H1 (cell line): ENCODE data around the gene CDKL1. TPM values are rescaled to one million over a fixed set of nuclear protein-coding genes. Genes with fewer than 3 reads are reported as not detected.

ENCODE experiments used
- CTCF ChIA-PET: fragments of 300-600 bp; sonication (Branson Sonifier 250); formaldehyde crosslinking; loops from one replicate; lab custom pipeline; 2021; ENCODE audit not compliant: partially characterized antibody; lab: Charles Lee
- POLR2A ChIA-PET: fragments of 300-600 bp; sonication (Branson Sonifier 250); formaldehyde crosslinking; loops from one replicate; lab custom pipeline; 2021; ENCODE audit warnings: inconsistent platforms; ENCODE audit not compliant: partially characterized antibody; lab: Charles Lee
- DNase-seq, 2 experiments: peaks; one replicate each; pipeline versions ENCODE4 v3.0.0 to v3.0.0-alpha.2; 2010 to 2022; ENCODE audit warnings: low spot score in 2 of 2, low read depth in 1 of 2, mixed read lengths in 1 of 2
- FAIRE-seq: peaks from 2 replicates; lab custom pipeline; 2011; peaks lifted over from hg19 to GRCh38; lab: Jason Lieb, UNC
- H2AFZ ChIP-seq: 2 replicates; pipeline ENCODE4 v1.8.1; 2012; ENCODE audit warnings: low read length, inconsistent platforms
- H2AK5ac ChIP-seq: 2 replicates; pipeline ENCODE4 v1.6.1; 2013; ENCODE audit warnings: low read depth, low read length
- H2BK120ac ChIP-seq: replicated peaks from 2 replicates; pipeline ENCODE3; 2013; ENCODE audit warnings: low read depth, low read length, inconsistent platforms
- H2BK12ac ChIP-seq: 2 replicates; pipeline ENCODE4 v1.6.1; 2013; ENCODE audit warnings: low read depth, low read length
- H2BK15ac ChIP-seq: 2 replicates; pipeline ENCODE4 v1.6.1; 2013; ENCODE audit warnings: low read length
- H2BK20ac ChIP-seq: 2 replicates; pipeline ENCODE4 v1.6.1; 2013; ENCODE audit warnings: low read length
- H2BK5ac ChIP-seq: 2 replicates; pipeline ENCODE4 v1.6.1; 2013; ENCODE audit warnings: low read depth, low read length
- H3K14ac ChIP-seq: 2 replicates; pipeline ENCODE4 v1.6.1; 2013; ENCODE audit warnings: inconsistent platforms; ENCODE audit not compliant: insufficient read length
- H3K18ac ChIP-seq: 2 replicates; pipeline ENCODE4 v1.6.1; 2013; ENCODE audit warnings: low read length; ENCODE audit errors: extremely low read depth
- H3K23ac ChIP-seq: 2 replicates; pipeline ENCODE4 v1.6.1; 2013; ENCODE audit warnings: inconsistent platforms; ENCODE audit not compliant: insufficient read length
- H3K23me2 ChIP-seq: 2 replicates; pipeline ENCODE4 v1.6.1; 2013; ENCODE audit warnings: low read depth, low read length
- H3K27ac ChIP-seq: 2 replicates; pipeline ENCODE4 v1.6.1; 2011; ENCODE audit warnings: low read depth, low read length, inconsistent platforms
- H3K27me3 ChIP-seq, 4 experiments: replicated peaks in 1 of 4; 1 replicate in 1 of 4; 2 replicates in 3 of 4; pipeline versions ENCODE4 v1.6.1 to v1.8.1; 2011 to 2013; ENCODE audit warnings: low read length in 3 of 4, mild to moderate bottlenecking in 3 of 4, inconsistent platforms in 2 of 4, mixed read lengths in 2 of 4, moderate library complexity in 1 of 4; ENCODE audit not compliant: control insufficient read depth in 3 of 4, insufficient read depth in 3 of 4; ENCODE audit errors: extremely low read depth in 1 of 4
- H3K36me3 ChIP-seq, 4 experiments: 2 replicates each; pipeline versions ENCODE4 v1.6.1 to v1.8.1; 2011 to 2013; ENCODE audit warnings: mild to moderate bottlenecking in 4 of 4, low read length in 3 of 4, moderate library complexity in 2 of 4, control low read depth in 1 of 4, inconsistent platforms in 1 of 4; ENCODE audit not compliant: insufficient read depth in 4 of 4, control insufficient read depth in 2 of 4
- H3K4ac ChIP-seq: replicated peaks from 2 replicates; pipeline ENCODE3; 2013; ENCODE audit warnings: low read length, low read depth, mixed read lengths, inconsistent platforms; ENCODE audit not compliant: insufficient read length
- H3K4me1 ChIP-seq, 4 experiments: replicated peaks in 1 of 4; 1 replicate in 1 of 4; 2 replicates in 3 of 4; pipeline versions ENCODE4 v1.6.1 to v1.8.1; 2011 to 2013; ENCODE audit warnings: low read length in 3 of 4, inconsistent platforms in 2 of 4, mixed read lengths in 1 of 4; ENCODE audit not compliant: insufficient read depth in 4 of 4, control insufficient read depth in 3 of 4
- H3K4me2 ChIP-seq, 2 experiments: 2 replicates each; pipeline versions ENCODE4 v1.6.1 to v1.8.1; 2011 to 2013; ENCODE audit warnings: low read depth in 2 of 2, low read length in 2 of 2, control low read depth in 1 of 2, inconsistent platforms in 1 of 2, mild to moderate bottlenecking in 1 of 2; ENCODE audit not compliant: insufficient read depth in 1 of 2
- H3K4me3 ChIP-seq, 4 experiments: fragments of 200-600, 300-600 bp in 1 of 4; sonication (generic), shearing (Covaris generic), sonication (Bioruptor Twin) in 1 of 4; 2 replicates each; pipeline versions ENCODE4 v1.5.1 to v1.8.1; 2011 to 2016; ENCODE audit warnings: low read length in 4 of 4, low read depth in 3 of 4, control low read depth in 2 of 4, inconsistent platforms in 2 of 4, mild to moderate bottlenecking in 2 of 4, mixed read lengths in 1 of 4, moderate library complexity in 1 of 4; ENCODE audit not compliant: insufficient read depth in 2 of 4; ENCODE audit errors: extremely low read depth in 1 of 4
- H3K56ac ChIP-seq: replicated peaks from 2 replicates; pipeline ENCODE3; 2013; ENCODE audit warnings: low read depth, mild to moderate bottlenecking, mixed read lengths, low read length, inconsistent platforms; ENCODE audit not compliant: insufficient read length
- H3K79me1 ChIP-seq: 2 replicates; pipeline ENCODE4 v1.6.1; 2013; ENCODE audit warnings: low read depth, low read length, control low read depth
- H3K79me2 ChIP-seq, 2 experiments: 2 replicates each; pipeline versions ENCODE4 v1.6.1 to v1.8.1; 2012 to 2013; ENCODE audit warnings: low read length in 2 of 2, mild to moderate bottlenecking in 2 of 2, inconsistent platforms in 1 of 2; ENCODE audit not compliant: insufficient read depth in 2 of 2, control insufficient read depth in 1 of 2
- H3K9ac ChIP-seq, 4 experiments: replicated peaks in 1 of 4; 1 replicate in 1 of 4; 2 replicates in 3 of 4; pipeline versions ENCODE4 v1.6.1 to v1.8.1; 2011 to 2013; ENCODE audit warnings: low read depth in 3 of 4, low read length in 3 of 4, control low read depth in 2 of 4, mild to moderate bottlenecking in 2 of 4, moderate library complexity in 2 of 4, inconsistent platforms in 1 of 4; ENCODE audit errors: extremely low read depth in 1 of 4
- H3K9me3 ChIP-seq, 2 experiments: 2 replicates each; pipeline versions ENCODE4 v1.6.1 to v1.8.1; 2012 to 2013; ENCODE audit warnings: mild to moderate bottlenecking in 2 of 2, moderate library complexity in 2 of 2, control low read depth in 1 of 2, inconsistent platforms in 1 of 2, low read depth in 1 of 2, low read length in 1 of 2, mixed read lengths in 1 of 2; ENCODE audit not compliant: insufficient read depth in 2 of 2
- H4K20me1 ChIP-seq, 2 experiments: replicated peaks in 1 of 2; 2 replicates each; pipeline versions ENCODE3 to v1.8.1; 2011 to 2013; ENCODE audit warnings: inconsistent platforms in 2 of 2, low read length in 2 of 2, mild to moderate bottlenecking in 1 of 2; ENCODE audit not compliant: insufficient read depth in 2 of 2, control insufficient read depth in 1 of 2
- H4K5ac ChIP-seq: 2 replicates; pipeline ENCODE4 v1.6.1; 2013; ENCODE audit warnings: low read length, low read depth, mixed read lengths, inconsistent platforms; ENCODE audit not compliant: insufficient read length
- H4K8ac ChIP-seq: 2 replicates; pipeline ENCODE4 v1.8.0; 2013; ENCODE audit warnings: mild to moderate bottlenecking, moderate library complexity, low read length, inconsistent platforms; ENCODE audit not compliant: insufficient read depth; ENCODE audit errors: extremely low read depth
- H4K91ac ChIP-seq: replicated peaks from 2 replicates; pipeline ENCODE3; 2013; ENCODE audit warnings: low read length, mixed read lengths, inconsistent platforms; ENCODE audit not compliant: insufficient read length
- BACH1 ChIP-seq: IDR thresholded peaks from 2 replicates; pipeline ENCODE4 v1.6.1; 2012; ENCODE audit warnings: low read length, improper control_type of control experiment
- CTCF ChIP-seq, 3 experiments: IDR thresholded peaks; 1 replicate in 2 of 3; 2 replicates in 1 of 3; pipeline versions ENCODE4 v1.5.1 to v1.6.1; 2011; ENCODE audit warnings: low read length in 3 of 3, mild to moderate bottlenecking in 3 of 3, inconsistent platforms in 2 of 3, low read depth in 1 of 3, moderate library complexity in 1 of 3; ENCODE audit not compliant: insufficient read depth in 1 of 3; ENCODE audit errors: control extremely low read depth in 1 of 3
- SIRT6 ChIP-seq: IDR thresholded peaks from one replicate; pipeline ENCODE4 v1.7.1; 2012; ENCODE audit warnings: low read length, inconsistent platforms
- SP2 ChIP-seq: IDR thresholded peaks from 2 replicates; pipeline ENCODE4 v1.6.1; 2012; ENCODE audit warnings: mild to moderate bottlenecking, low read length, inconsistent platforms
- WGBS, 2 experiments: shearing (Covaris generic) in 1 of 2; methylation state at CpG; one replicate each; pipeline versions ENCODE4 v1.1.6 to v1.1.7; 2013 to 2015; ENCODE audit warnings: low lambda C conversion rate in 2 of 2, mixed read lengths in 2 of 2, inconsistent platforms in 1 of 2, low coverage in 1 of 2, missing lambda C conversion rate in 1 of 2; ENCODE audit not compliant: insufficient replicate concordance in 2 of 2, insufficient coverage in 1 of 2, insufficient read length in 1 of 2; ENCODE audit errors: extremely low coverage in 1 of 2, missing lambda C conversion rate in 1 of 2; 5-methylcytosine and 5-hydroxymethylcytosine counted together
- polyA plus RNA-seq, 7 experiments: library from polyadenylated mRNA; depleted of rRNA in 3 of 7; stranded (reverse) in 5 of 7; unstranded in 2 of 7; fragments of >200 nt in 5 of 7; fragments of 200-250 nt in 2 of 7; gene quantifications; 1 replicate in 5 of 7; 2 replicates in 1 of 7; 4 replicates in 1 of 7; pipeline versions ENCODE4 v1.2.1 to v1.2.3, GENCODE V29; 2011 to 2013; ENCODE audit warnings: missing spikeins in 2 of 7, mixed read lengths in 2 of 7
- total RNA-seq: library from RNA; stranded (reverse); fragmentation: NEBNext Ultra II Directional; extraction: Animal tissue kit (Norgen Biotek cat#: 25700); gene quantifications from 2 replicates; pipeline ENCODE4 v1.2.1, GENCODE V29; 2021

CDKL1 gene
- total and polyA plus RNA-seq, 2 of the 8 experiments (the other 6 are each of a cell fraction or from before 2014, with no cell fraction given) = 1.2 to 2.2 TPM

- Histone ChIP-seq H3K27me3 (no peaks in the 10 kb centered on the region), H3K79me1 (no peaks in the 10 kb centered on the region), H4K8ac (no peak overlapping the region), H3K18ac (no peak overlapping the region), H3K4me1 (peaks cover 0 to 10% (median 1%) of the 10 kb centered on the region in 4 experiments; a peak in 3 of 7 replicates), H4K5ac (no peak overlapping the region), H3K56ac (no peak overlapping the region), H2AFZ (no peak overlapping the region), H2BK15ac (no peak overlapping the region), H2BK12ac (no peak overlapping the region), H3K4me2 (no peak overlapping the region), H4K20me1 (no peaks in the 10 kb centered on the region), H3K36me3 (no peaks in the 10 kb centered on the region), H3K23me2 (no peaks in the 10 kb centered on the region; the same call in 1 of the 2 replicates), H2AK5ac (no peak overlapping the region), H3K14ac (no peak overlapping the region), H3K9me3 (peaks cover 0 to 2% of the 10 kb centered on the region in 2 experiments; a peak in 1 of 4 replicates), H3K4ac (no peak overlapping the region), H2BK20ac (no peak overlapping the region), H4K91ac (no peak overlapping the region), H3K27ac (no peak overlapping the region), H3K23ac (no peak overlapping the region), H3K4me3 (no peak overlapping the region), H3K9ac (no peak overlapping the region), H2BK5ac (no peak overlapping the region), H2BK120ac (no peak overlapping the region), H3K79me2 (no peaks in the 10 kb centered on the region)
- no peak for FAIRE-seq
- WGBS, 2 experiments = 88% methylated on average over 4 of the region's 4 CpGs; no CpG with 5 or more reads in 1 of the 2 experiments
- TF ChIP-seq SIRT6 (no peak), SP2 (no peak), BACH1 (no peak), CTCF (IDR thresholded peaks at IDR 0.05; ENCODE audit: control extremely low read depth in 1 of 3, insufficient read depth in 1 of 3, low read depth in 1 of 3, low read length in 3 of 3) (no peak)
- DNase-seq = peak in 1 of 2 experiments; percentile 31
- POLR2A ChIA-PET = no interaction called here
- CTCF ChIA-PET = interaction anchor here (0.9 to 1.5 kb wide), 3 partner anchors 10 to 37 kb away, joined by 3 to 7 read pairs (median 4); no protein-coding TSS in a partner anchor
These were observed 38.8 kb downstream of the CDKL1 start for GRCh38 chr14:50357753-50358395.
